GM19193 (cell line): Measurements from ENCODE around the gene WEE2.

Experiments
- POLR2A ChIP-seq: IDR thresholded peaks from 4 replicates; pipeline ENCODE4 v1.6.1; 2011; ENCODE audit not compliant: insufficient read depth, insufficient read length; ENCODE audit errors: extremely low read depth

The WEE2 gene

DNA sequence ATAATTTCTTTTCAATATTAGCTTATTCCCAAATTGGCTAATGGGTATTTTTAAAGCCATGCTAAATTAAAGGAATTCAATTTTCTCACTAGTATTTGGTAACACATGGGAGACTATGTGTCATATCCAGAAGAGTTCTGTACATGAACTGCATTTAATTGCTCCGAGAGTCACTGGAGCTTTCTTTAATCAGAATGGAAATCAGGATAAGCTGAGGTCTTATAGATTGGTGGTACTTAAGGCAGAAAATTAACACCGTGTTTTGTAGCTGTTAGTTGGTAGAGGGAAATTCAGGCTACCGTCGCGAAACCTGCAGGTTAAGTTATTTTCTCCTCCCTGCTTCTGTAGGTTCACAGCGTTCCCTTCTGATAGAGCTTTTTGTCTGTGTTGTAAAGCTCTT is at the start of gene WEE2:
Gene WEE2 (plus strand): TSS at position 3 of the 400 bp plus-strand sequence. CDS start 406 bp downstream, outside the sequence.
- TF ChIP-seq POLR2A = no peak

- TF ChIP-seq POLR2A = no peak
These were observed 48.7 kb upstream of the WEE2 start for GRCh38 chr7:141659501-141659900.

GRCh38 chr7:141660259-141660658 is 47.9 kb upstream of the WEE2 start:
- no peak for TF ChIP-seq POLR2A

DNA sequence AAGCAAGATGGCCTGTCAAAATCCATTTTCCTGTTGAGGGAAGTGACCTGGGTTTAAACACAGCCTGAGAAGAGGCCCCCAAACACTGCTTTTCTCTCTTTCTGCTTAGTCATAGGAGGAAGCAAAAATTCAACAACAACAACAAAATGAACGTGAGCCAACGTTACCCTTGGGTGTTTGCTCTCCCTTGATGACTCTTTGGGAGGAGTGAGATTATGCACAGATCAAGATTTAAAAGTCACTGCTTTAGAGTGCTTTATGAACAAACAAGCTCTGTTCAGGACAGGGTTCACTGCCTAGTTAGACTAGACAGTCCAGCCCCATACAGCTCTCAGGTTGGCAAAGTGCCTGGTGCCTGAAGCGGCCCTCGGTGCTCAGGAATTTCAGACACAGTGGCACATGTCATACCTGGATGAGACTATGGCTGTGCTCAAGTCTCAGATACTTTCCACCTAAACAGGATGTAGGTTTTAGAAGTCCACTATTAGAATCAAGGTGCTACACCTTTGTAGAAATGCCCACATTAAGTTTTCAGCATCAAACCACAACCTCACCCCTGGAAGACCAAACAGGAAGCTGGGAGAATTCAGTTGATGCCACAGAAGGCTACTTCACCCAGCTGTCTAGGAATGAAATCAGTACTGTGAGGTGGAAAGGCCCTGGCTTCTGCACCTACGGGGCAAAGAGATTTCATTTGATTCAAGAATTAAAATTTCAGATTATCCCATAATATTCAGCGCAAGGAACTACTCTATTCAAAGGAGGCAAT is 44.9 kb upstream of the WEE2 start:
- no peak for TF ChIP-seq POLR2A

DNA sequence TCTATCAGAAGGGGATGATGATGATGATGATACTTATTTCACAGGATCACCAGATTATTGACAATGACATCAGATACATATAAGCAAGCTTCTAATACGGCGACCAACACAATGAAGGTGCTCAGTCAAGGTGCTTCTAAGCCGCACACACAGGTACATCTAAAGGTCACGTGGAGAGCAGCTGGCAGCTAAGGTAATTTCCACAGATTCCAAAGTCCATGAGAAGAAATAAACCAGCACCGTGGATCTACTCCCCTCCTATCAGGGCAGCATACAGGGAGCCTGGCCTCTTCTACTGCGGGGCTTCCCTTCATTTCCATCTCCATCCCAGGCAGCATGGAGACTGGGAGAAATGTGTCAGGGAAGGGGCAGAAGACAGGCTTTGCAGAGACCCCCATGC is 43.7 kb upstream of the WEE2 start:
- no peak for TF ChIP-seq POLR2A

GRCh38 chr7:141665208-141666035 is 42.7 kb upstream of the WEE2 start:
- no peak for TF ChIP-seq POLR2A

DNA sequence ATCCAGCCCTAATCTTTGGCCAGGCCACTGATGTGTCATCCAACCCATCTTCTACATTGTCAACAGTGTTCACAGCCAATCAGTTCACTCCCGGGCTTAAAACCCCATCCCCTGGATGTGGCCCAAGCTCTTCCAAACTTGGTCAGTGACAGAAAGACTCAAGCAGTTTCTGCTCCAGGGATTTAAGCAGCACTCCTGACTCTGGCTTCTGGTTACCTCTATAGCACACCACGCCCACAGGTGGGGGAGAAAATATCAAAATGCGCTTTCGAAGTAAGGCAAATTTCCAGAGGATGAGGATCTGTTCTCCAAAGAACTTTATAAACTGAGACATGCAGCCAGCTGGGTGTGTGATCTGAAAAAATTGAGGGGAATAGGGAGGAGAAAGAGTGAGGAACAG is 42.1 kb upstream of the WEE2 start:
- no peak for TF ChIP-seq POLR2A

DNA sequence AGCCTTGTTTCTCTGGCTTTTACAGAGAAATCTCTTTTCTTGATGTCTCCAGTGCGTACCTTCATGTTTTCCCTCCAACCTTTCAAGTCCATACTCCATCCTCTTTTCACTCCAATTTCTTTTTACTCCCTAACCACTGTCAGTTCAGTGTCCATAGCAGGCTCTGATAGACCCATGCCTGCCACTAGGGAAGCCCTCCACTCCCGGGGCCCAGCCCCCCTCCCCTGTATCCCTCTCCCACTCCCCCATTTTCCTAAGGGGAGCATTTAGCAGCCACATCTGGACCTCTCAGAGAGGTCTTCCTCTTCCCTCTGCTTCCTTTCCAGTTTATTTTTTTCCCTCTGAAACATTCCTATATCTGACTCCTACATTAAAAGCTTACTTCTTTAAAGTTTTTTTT is 39.3 kb upstream of the WEE2 start:
- no peak for TF ChIP-seq POLR2A

- no peak for TF ChIP-seq POLR2A
These were observed 36.3 kb upstream of the WEE2 start for GRCh38 chr7:141671705-141672496.

DNA sequence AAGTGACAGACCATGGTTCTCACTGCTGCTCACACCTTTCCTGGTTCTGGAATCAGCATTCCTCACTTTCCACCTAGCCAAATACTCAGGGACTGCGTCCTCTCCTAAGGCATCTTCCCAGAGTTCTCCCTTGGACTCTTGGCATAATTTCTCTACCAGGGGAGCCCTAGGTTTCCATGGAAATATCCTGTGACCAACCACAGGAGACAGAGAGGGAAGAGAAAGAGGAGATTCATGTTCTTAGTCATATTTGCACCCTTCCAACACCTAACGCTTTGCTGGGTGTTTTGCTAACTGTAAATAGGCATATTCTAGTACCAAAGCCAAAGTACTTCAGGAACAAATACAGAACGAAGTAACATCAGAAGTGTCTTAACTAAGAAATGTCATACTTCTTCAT is 34.8 kb upstream of the WEE2 start:
- no peak for TF ChIP-seq POLR2A

DNA sequence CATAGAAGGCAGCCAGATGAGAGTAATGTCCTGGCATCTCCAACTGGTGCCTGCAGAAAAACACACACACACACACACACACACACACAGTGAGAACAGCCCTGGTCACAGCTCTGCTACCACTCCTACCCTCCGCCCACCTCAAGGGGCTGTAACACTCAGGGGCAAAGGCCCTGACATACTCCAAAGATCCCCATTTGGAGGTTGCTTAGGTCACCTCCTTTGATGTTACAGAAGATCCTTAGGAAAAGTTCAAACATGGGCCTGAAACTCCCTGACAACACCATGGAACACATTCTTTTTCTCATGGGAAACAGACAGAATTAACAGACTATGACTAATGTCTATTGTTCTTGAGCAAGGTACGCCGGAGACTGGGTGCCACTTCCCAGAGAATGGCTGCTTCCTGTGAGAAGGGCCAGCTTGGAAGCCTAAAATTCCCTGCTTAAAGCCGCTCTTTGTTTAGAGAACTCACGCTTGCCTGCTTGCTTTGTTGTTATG is 33.9 kb upstream of the WEE2 start:
- no peak for TF ChIP-seq POLR2A

- no peak for TF ChIP-seq POLR2A
These were observed 33.5 kb upstream of the WEE2 start for GRCh38 chr7:141674702-141675101.

DNA sequence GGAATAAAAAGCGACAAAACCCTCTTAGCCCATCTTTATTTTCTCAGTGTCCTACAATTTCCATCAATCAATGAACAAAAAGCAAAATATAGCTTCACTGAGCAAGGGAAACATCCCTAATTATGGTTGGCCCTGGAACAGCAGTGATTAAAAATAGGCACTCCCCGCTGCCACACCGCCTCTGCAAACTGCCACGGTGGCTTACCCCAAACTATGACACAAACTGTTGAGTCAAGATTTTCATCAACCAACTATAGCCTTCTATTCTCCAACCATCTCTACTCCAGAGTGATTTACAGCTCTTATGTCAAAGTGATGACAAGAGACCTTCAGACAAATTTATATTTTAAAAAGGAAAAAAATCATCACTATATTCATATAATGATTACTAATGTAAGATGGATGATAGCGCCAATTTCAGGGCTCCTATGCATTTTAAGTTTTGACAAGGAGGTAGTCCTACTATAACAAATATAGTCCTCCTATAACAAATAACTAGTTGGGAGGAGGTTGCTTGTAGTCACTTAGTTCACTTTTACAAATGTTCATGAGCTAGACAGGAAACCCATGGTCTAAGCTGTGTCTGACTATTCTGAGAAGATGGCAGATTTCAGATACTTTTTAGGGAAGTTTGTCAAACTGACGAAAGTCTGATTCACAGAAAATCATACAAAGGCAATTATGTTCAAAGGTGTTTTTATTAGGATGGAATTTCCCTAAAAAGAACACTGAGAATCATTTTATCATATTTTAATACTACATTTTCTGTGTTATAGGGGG is 32.5 kb upstream of the WEE2 start:
- TF ChIP-seq POLR2A = no peak

- TF ChIP-seq POLR2A = no peak
These were observed 31.5 kb upstream of the WEE2 start for GRCh38 chr7:141676618-141677017.

DNA sequence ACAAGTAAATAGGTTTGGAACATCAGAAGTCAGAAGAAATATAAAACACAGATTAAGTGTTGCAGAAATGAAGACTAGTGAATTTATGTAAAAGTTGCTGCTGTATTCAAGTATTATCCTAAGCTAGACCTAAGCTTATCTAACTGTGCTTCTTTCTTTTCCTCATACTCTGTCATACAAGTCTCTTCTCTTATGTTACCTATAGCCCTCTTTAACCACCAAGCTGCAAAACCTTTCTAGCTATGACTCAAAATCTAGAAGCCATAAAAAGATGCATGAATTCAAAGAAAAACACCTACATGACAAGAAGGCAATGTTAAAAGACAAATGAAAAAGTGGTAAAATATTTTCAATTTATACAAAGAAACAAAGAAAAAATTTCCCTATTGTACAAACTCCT is 29.1 kb upstream of the WEE2 start:
- no peak for TF ChIP-seq POLR2A
